Fibroblast of skin of back (primary cell): ENCODE data around the gene UGT2A1.

Experiments
- DNase-seq: peaks from one replicate; pipeline ENCODE4 v3.0.0-alpha.2; 2013

Gene UGT2A1

DNA sequence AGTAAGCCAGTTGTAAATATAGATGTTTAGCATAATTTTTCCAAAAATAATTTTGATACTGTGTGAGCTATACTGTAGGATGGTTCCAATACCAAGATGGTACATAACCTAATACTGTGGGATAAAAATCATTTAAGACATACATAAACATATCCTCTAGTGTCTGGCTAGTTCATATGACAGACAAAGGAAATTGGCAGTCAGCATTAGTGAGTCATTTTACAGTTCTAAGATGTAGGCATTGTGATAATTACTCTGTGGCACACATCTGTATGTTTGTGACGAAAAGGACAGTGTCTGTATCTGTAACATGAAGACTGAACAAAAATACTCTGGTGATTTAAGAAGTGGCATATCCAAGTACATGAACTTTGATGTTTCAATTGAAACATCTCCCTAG, 63.2 kb downstream of the UGT2A1 start:
- DNase-seq: no peak

DNA sequence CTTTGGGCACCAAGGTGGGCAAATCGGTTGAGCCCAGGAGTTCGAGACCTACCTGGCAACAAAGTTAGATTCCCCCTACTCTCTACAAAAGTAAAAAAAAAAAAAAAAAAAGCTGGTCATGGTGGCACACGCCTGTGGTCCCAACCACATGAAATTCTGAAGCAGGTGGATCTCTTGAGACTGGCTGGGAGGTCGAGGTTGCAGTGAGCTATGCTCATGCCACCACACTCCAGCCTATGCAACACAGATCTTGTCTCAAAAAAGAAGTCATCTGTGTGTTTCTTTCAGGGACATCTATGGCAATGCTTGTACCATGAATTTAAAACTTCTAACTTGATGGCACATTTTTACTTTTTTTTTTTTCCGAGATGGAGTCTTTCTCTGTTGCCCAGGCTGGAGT, 68.9 kb downstream of the UGT2A1 start:
- no peak for DNase-seq

DNA sequence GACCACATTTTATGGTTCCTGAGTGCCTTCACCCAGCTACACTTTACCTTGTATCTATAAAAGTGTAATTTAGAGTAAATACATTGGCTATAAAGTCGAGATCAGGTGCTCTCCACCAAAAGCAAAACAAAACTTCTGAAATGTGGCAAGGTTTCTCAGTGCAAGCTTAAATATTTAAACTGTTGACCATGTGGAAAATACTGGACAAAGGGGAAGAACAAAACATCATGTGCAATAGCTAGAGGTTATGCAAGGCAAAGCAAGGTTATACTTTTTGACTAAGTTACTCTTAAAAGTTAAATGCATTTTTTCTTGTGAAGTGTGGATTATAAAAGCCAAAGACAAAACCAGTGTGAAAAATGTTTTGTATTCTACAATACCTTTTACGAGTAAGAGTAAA, 69.5 kb downstream of the UGT2A1 start:
- no peak for DNase-seq

DNA sequence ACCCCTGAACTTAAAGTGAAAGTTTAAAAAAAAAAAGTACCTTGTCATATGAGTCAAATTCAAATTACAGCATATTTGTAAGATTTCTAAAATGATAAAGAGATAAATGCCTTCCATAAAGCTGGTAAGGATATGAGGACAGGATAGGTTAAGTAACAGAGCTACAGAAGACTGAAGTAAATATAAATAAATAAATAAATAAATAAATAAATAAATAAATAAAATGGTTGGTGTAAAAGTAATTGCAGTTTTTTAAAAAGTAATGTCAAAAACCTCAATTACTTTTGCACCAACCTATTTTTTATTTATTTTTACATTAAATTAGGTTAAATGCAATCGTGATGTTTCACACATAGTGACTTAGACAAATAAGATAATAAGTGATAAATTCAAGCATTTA, 75.8 kb downstream of the UGT2A1 start:
- DNase-seq: no peak

DNA sequence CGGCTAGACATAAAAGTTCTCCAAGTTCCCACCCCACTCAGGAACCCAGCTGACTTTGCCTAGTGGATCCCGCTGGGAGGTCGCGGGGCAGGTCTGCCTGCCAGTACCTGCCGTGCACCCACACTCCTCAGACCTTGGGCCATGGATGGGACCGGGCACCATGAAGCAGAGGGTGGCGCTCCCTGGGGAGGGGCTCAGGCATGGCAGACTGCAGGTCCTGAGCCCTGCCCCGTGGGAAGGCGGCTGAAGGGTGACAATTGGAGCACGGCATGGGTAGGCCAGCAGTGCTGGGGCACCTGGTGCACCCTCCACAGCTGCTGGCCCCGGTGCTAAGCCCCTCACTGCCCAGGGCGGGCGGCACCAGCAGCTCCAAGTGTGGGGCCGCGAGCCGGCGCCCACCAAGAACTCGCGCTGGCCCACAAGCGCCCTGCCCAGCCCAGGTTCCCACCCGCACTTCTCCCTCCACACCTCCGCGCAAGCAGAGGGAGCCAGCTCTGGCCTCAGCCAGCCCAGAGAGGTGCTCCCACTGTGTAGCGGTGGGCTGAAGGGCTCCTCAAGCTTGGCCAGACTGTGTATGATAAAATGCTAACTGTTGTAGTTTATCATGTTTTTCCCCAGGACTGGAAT, 76.7 kb downstream of the UGT2A1 start:
- DNase-seq: no peak

DNA sequence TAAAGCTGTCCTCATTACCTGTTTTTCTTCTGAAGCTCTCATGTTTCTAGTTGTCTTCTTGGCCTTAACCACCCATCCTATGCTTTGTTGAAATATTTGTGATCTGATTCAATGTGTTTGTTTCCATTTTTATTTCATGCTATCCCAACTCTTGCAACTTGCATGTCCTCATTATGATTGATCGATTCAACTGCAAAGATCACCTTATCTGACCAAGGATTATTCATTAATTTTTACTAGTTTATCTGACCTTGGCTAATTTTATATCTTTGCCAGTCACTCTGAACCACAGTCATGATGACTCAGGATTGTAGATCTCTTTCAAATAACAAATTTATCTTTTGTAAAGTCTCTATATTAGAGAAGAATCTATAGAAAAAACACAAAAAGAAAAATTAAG, 84.3 kb downstream of the UGT2A1 start:
- DNase-seq: no peak

DNA sequence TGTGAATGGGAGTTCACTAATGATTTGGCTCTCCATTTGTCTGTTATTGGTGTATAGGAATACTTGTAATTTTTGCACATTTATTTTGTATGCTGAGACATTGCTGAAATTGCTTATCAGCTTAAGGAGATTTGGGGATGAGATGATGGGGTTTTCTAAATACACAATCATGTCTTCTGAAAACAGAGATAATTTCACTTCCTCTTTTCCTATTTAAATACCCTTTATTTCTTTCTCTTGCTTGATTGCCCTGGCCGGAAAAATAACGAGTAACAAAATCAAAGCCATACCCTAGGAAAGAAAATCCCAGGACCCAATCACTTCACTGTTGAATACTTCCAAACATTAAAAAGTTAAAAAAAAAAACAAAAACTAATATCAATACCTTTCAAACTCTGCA, 89.6 kb downstream of the UGT2A1 start:
- DNase-seq: no peak

DNA sequence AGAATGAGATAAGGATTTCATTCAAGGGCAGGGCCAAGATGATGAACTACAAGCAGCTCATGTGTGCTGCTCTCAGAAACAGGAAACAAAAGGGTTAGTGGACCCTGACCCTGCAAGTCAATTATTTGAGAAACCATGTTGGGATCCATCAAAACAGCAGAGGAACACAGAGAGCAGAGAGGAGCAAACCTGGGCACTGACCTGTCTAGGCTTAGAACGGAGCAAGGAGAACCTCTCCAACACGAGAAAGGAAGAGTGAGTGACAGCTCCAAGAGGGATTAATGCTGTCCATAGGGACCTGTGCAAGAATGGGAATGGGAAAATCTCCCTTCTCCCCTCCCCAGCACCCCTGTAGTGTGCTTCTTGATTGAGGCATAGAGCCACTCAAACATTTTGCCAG, 103.4 kb downstream of the UGT2A1 start:
- DNase-seq: no peak

DNA sequence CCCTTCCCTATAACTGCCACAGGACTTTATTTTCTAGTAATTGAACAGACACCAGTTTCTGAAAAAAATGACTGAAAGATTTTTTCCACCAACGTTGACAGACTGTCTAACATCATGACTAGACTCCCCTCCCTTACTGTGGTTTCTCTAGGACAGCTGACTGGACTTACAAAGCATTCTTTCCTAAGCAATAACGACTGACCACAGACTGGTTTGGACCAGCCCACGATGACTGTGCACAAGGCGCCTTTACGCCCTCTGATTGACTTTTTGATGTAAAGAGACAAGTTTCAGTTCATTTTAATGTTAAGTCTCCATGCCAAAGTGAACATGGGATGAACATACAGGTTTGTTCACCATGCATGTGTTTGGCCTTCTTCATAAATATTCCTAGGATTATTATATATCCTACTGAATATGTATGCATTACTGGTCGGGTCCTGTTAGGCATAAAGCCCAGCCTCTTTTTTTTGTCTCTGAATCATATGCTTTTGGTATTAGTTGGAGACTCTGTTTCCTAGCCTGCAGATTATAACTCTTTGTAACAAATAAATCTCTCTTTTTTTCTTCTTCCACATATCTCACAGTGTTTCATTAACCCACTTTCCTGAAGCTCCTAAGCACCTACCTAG, 106.8 kb downstream of the UGT2A1 start:
- peak; percentile 21 for DNase-seq
